GM23248 (cell line): ENCODE results near the gene IL19.

ENCODE experiments used
- EZH2 ChIP-seq: fragments of 200-600 bp; sonication (generic); IDR thresholded peaks from 2 replicates; pipeline ENCODE4 v1.6.1; 2018; ENCODE audit warnings: antibody characterized with exemption, mild to moderate bottlenecking; ENCODE audit not compliant: insufficient read depth, poor library complexity, severe bottlenecking
- EZH2phosphoT487 ChIP-seq: fragments of 200-600 bp; sonication (generic); IDR thresholded peaks from 2 replicates; pipeline ENCODE4 v1.6.1; 2018; ENCODE audit warnings: antibody characterized with exemption, moderate library complexity, mild to moderate bottlenecking, low read depth; ENCODE audit not compliant: insufficient read depth

DNA sequence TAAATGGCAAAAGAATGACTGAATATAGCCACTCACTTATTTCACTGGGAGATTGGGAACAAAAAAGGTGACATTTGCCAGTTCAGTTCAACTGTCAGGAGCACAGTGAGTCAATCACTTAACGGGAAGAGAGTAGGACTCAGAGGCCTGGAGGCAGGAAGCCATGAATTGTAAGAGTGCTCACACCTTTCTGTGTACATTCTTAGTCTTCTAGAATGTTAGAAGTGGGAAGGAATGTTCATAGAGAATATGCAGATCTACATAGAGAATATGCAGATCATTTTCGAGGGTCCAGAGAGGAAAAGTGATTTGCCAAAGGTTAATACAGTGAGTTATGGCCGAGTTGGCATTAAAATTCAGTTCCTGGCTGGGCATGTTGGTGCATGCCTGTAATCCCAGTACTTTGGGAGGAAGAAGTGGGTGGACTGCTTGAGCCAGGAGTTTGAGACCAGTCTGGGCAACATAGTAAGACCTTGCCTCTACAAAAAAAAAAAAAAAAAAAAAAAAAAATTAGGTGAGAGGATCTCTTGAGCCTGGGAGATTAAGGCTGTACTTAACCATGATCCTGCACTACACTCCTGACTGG lies 103.1 kb downstream of the IL19 start:
- no peak for TF ChIP-seq EZH2
- no peak for TF ChIP-seq EZH2phosphoT487
